Lower leg skin (tissue), 4 donors: Measurements from ENCODE around the gene HTR1D. TPM values are rescaled to one million over a fixed set of nuclear protein-coding genes. Genes with fewer than 3 reads are reported as not detected.

Source experiments
- DNase-seq, 2 donors: peaks; one replicate each; pipeline ENCODE4 v3.0.0-alpha.2; 2019; ENCODE audit warnings: low spot score in 2 of 2
- H3K4me3 ChIP-seq: fragments of 200-600 bp; sonication (generic); 2 replicates; pipeline ENCODE4 v1.5.1; 2017; ENCODE audit warnings: mild to moderate bottlenecking, low read depth; ENCODE audit not compliant: poor library complexity, severe bottlenecking
- POLR2A ChIP-seq, 2 donors: fragments of 450-650 bp; IDR thresholded peaks; one replicate each; pipeline ENCODE4 v1.6.1; 2016 to 2017; ENCODE audit warnings: antibody characterized with exemption in 2 of 2, mild to moderate bottlenecking in 1 of 2, moderate library complexity in 1 of 2
- WGBS, 2 donors: methylation state at CpG; one replicate each; pipeline ENCODE4 v1.1.5; 2018; 5-methylcytosine and 5-hydroxymethylcytosine counted together
- intact Hi-C: fragments of 100-400 bp; cut with DNase I; formaldehyde crosslinking; loops from one replicate; pipeline ENCODE4 v1.15.0; 2023; ENCODE audit warnings: low total_unique reads
- total RNA-seq, 4 donors: library from RNA; depleted of rRNA; stranded (reverse); fragments of >200 nt; gene quantifications; one replicate each; pipeline ENCODE4 v1.1.0, GENCODE V29; 2016
- TF ChIP-seq, protein P1 (sequence below), 3 donors: fragments of 450-650 bp; IDR thresholded peaks; one replicate each; pipeline ENCODE4 v1.5.1; 2016; ENCODE audit warnings: antibody characterized with exemption in 3 of 3, mild to moderate bottlenecking in 3 of 3, moderate library complexity in 2 of 3

HTR1D gene
- total RNA-seq, 4 donors from 2014 or later, result not detected

GRCh38 chr1:23215291-23215690 is 2.0 kb downstream of the HTR1D start:
- intact Hi-C loops, result no loop called here

DNA sequence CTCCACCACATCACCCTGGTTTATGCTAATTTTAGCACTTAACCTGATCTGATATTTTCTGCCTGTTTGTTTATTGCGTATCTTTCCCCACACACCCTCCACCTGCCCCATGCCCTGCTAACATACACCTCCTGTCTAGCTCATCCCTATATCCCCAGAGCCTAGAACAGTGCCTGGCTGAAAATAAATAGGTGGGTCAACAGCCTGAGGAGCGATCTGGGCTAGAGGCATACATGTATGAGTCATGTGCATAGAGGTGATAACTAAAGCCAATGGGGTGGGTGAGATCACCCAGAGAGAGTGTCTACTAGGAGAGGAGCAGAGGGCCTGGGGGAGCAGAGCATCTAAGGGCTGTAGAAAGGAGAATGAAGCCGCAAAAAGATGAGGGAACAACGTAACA is 2.7 kb downstream of the HTR1D start:
- no peak for DNase-seq
- WGBS, 2 donors, result 89 to 97% methylated on average over 4 of the region's 4 CpGs
- no peak overlapping the region for H3K4me3 ChIP-seq
- intact Hi-C loops, result no loop called here
- no peak for TF ChIP-seq POLR2A (IDR thresholded peaks at IDR 0.05)
- TF ChIP-seq, protein P1, sequence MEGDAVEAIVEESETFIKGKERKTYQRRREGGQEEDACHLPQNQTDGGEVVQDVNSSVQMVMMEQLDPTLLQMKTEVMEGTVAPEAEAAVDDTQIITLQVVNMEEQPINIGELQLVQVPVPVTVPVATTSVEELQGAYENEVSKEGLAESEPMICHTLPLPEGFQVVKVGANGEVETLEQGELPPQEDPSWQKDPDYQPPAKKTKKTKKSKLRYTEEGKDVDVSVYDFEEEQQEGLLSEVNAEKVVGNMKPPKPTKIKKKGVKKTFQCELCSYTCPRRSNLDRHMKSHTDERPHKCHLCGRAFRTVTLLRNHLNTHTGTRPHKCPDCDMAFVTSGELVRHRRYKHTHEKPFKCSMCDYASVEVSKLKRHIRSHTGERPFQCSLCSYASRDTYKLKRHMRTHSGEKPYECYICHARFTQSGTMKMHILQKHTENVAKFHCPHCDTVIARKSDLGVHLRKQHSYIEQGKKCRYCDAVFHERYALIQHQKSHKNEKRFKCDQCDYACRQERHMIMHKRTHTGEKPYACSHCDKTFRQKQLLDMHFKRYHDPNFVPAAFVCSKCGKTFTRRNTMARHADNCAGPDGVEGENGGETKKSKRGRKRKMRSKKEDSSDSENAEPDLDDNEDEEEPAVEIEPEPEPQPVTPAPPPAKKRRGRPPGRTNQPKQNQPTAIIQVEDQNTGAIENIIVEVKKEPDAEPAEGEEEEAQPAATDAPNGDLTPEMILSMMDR (IDR thresholded peaks at IDR 0.05), result no peak

More at GRCh38 chr1:23215291-23215690, 2.0 kb downstream of the HTR1D start:
- no peak for DNase-seq
- WGBS, 2 donors, result 92 to 97% methylated on average over 3 of the region's 3 CpGs
- TF ChIP-seq POLR2A (IDR thresholded peaks at IDR 0.05), result no peak
- TF ChIP-seq, protein P1 (IDR thresholded peaks at IDR 0.05), result no peak
- no peak overlapping the region for H3K4me3 ChIP-seq

GRCh38 chr1:23211955-23212354 is 5.3 kb downstream of the HTR1D start:
- TF ChIP-seq, protein P1 (IDR thresholded peaks at IDR 0.05), result no peak
- no peak for TF ChIP-seq POLR2A (IDR thresholded peaks at IDR 0.05)
- intact Hi-C loops, result no loop called here
- no peak overlapping the region for H3K4me3 ChIP-seq

DNA sequence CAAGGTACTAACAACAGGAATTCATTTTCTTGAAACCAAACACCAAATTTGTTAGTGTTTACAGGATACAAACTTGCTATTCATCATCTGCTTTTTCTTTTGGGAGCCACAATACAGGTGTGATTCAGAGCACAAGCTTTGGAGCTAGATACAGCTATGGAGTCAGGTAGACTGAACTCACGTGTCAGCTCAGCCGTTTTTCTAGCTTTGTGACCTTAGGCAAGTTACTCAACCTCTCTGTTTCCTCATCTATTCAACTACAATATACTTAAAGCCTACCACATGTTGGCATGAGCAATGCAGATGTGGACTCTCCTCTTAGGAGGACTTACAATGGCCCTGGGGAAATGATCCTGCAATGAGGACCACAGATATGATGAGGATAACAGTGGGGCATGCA is 6.3 kb downstream of the HTR1D start:
- DNase-seq, result no peak
- 44 to 58% methylated on average over 2 of the region's 2 CpGs for WGBS, 2 donors
- intact Hi-C loops, result no loop called here
- TF ChIP-seq POLR2A (IDR thresholded peaks at IDR 0.05), result no peak
- TF ChIP-seq, protein P1 (IDR thresholded peaks at IDR 0.05), result no peak
- H3K4me3 ChIP-seq, result no peak overlapping the region

More at GRCh38 chr1:23211955-23212354, 5.3 kb downstream of the HTR1D start:
- WGBS, 2 donors, result 58 to 61% methylated on average over 4 of the region's 4 CpGs
- DNase-seq, result no peak

DNA sequence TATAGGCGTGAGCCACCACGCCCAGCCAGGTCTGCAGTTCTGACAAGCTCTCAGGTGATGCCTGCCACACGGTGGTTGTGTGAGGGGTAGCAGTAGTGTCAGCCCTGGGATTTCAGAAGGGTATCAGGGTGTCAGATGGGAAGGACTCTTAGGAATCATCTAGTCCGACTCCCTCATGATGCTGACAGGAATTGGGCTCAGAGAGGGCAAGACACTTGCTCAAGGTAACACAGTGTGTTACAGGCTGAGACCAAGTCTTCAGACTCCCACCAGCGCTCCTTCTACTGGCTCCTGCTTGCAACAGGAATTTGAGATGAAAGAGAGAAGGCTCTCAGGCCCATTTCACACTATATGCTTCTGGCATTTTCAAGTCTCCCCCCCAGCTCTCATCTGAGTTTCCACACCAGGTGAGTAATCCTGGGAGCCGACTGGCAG is 6.9 kb downstream of the HTR1D start:
- intact Hi-C loops, result no loop called here
- WGBS, 2 donors, result 34 to 42% methylated on average over 6 of the region's 6 CpGs
- TF ChIP-seq POLR2A (IDR thresholded peaks at IDR 0.05), result no peak
- TF ChIP-seq, protein P1 (IDR thresholded peaks at IDR 0.05), result no peak
- DNase-seq, result no peak
- H3K4me3 ChIP-seq, result no peak overlapping the region

DNA sequence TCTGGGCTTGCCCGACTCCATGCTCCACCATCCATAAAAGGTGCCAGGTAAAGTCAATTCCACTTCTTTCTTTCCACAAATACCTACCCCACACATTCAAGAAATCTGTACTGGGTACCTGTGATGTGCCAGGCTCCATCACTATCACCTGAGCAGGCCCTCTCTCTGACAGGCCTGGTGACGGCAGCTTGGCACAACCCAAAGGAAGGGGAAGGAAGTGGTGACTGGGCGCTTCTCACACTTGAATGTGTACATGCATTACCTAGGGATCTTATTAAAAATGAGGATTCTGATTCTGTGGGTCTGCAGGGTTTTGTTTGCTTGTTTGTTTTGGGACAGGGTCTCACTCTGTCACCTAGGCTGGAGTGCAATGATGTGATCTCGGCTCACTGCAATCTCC is 7.5 kb downstream of the HTR1D start:
- DNase-seq, result no peak

More for the DNA sequence above, 7.5 kb downstream of the HTR1D start:
- WGBS, 2 donors, result 65 to 83% methylated on average over 4 of the region's 4 CpGs
- no peak overlapping the region for H3K4me3 ChIP-seq
- TF ChIP-seq, protein P1 (IDR thresholded peaks at IDR 0.05), result no peak
- TF ChIP-seq POLR2A (IDR thresholded peaks at IDR 0.05), result no peak
- intact Hi-C loops, result no loop called here
